ENCODE results near the gene CNTNAP2. TPM values are rescaled to one million over a fixed set of nuclear protein-coding genes. Genes with fewer than 3 reads are reported as not detected.

The CNTNAP2 gene
- total RNA-seq, 2 donors from 2014 or later, result 0.37 TPM; not detected in 1

GRCh38 chr7:146768957-146769356, 652.4 kb downstream of the CNTNAP2 start:
- H3K27me3 Mint-ChIP-seq, result no peaks in the 10 kb centered on the region
- no peaks in the 10 kb centered on the region for H3K9me3 ChIP-seq (ENCODE audit: control insufficient read depth, low read length, poor library complexity, severe bottlenecking)
- H3K4me1 Mint-ChIP-seq, result no peaks in the 10 kb centered on the region
- no peaks in the 10 kb centered on the region for H3K36me3 Mint-ChIP-seq (ENCODE audit: low read depth)
- H3K27ac Mint-ChIP-seq, result no peak overlapping the region
- ATAC-seq (no peak), DNase-seq (no peak)
- no peak overlapping the region for H3K4me3 Mint-ChIP-seq

- Mint-ChIP-seq H3K4me1 (no peaks in the 10 kb centered on the region), H3K27me3 (no peaks in the 10 kb centered on the region)
- no peak for ATAC-seq
Measured at GRCh38 chr7:146772601-146773000, 656.0 kb downstream of the CNTNAP2 start.

GRCh38 chr7:146773506-146773905, 656.9 kb downstream of the CNTNAP2 start:
- Mint-ChIP-seq H3K36me3 (ENCODE audit: low read depth) (no peaks in the 10 kb centered on the region), H3K4me3 (no peak overlapping the region), H3K4me1 (no peaks in the 10 kb centered on the region), H3K27ac (no peak overlapping the region), H3K27me3 (no peaks in the 10 kb centered on the region)
- ATAC-seq, result no peak
- no peak for DNase-seq
- H3K9me3 ChIP-seq (ENCODE audit: control insufficient read depth, low read length, poor library complexity, severe bottlenecking), result no peaks in the 10 kb centered on the region

More at GRCh38 chr7:146772601-146773000, 656.0 kb downstream of the CNTNAP2 start:
- Mint-ChIP-seq H3K27ac (no peak overlapping the region), H3K36me3 (ENCODE audit: low read depth) (no peaks in the 10 kb centered on the region), H3K4me3 (no peak overlapping the region)
- DNase-seq, result no peak
- H3K9me3 ChIP-seq (ENCODE audit: control insufficient read depth, low read length, poor library complexity, severe bottlenecking), result no peaks in the 10 kb centered on the region

- Mint-ChIP-seq H3K36me3 (ENCODE audit: low read depth) (no peaks in the 10 kb centered on the region), H3K27ac (no peak overlapping the region), H3K27me3 (no peaks in the 10 kb centered on the region), H3K4me1 (no peaks in the 10 kb centered on the region), H3K4me3 (no peak overlapping the region)
- no peak for ATAC-seq
- DNase-seq, result no peak
- H3K9me3 ChIP-seq (ENCODE audit: control insufficient read depth, low read length, poor library complexity, severe bottlenecking), result no peaks in the 10 kb centered on the region
Measured at GRCh38 chr7:146781352-146782116, 664.9 kb downstream of the CNTNAP2 start.

- DNase-seq, result no peak
Measured at GRCh38 chr7:146787266-146787665, 670.7 kb downstream of the CNTNAP2 start.

GRCh38 chr7:146788008-146788407, 671.4 kb downstream of the CNTNAP2 start:
- DNase-seq, result no peak
- ATAC-seq, result no peak
- no peaks in the 10 kb centered on the region for H3K4me1 Mint-ChIP-seq
- no peaks in the 10 kb centered on the region for H3K9me3 ChIP-seq (ENCODE audit: control insufficient read depth, low read length, poor library complexity, severe bottlenecking)
- no peak overlapping the region for H3K4me3 Mint-ChIP-seq
- no peaks in the 10 kb centered on the region for H3K27me3 Mint-ChIP-seq
- H3K27ac Mint-ChIP-seq, result no peak overlapping the region
- no peaks in the 10 kb centered on the region for H3K36me3 Mint-ChIP-seq (ENCODE audit: low read depth)

More at GRCh38 chr7:146787266-146787665, 670.7 kb downstream of the CNTNAP2 start:
- no peaks in the 10 kb centered on the region for H3K9me3 ChIP-seq (ENCODE audit: control insufficient read depth, low read length, poor library complexity, severe bottlenecking)
- Mint-ChIP-seq H3K36me3 (ENCODE audit: low read depth) (no peaks in the 10 kb centered on the region), H3K4me1 (no peaks in the 10 kb centered on the region), H3K27ac (no peak overlapping the region), H3K4me3 (no peak overlapping the region), H3K27me3 (no peaks in the 10 kb centered on the region)
- ATAC-seq, result no peak

GRCh38 chr7:146791344-146792285, 675.0 kb downstream of the CNTNAP2 start:
- no peak for ATAC-seq
- no peaks in the 10 kb centered on the region for H3K4me1 Mint-ChIP-seq
- no peak overlapping the region for H3K4me3 Mint-ChIP-seq
- H3K9me3 ChIP-seq (ENCODE audit: control insufficient read depth, low read length, poor library complexity, severe bottlenecking), result no peaks in the 10 kb centered on the region
- no peaks in the 10 kb centered on the region for H3K27me3 Mint-ChIP-seq
- H3K36me3 Mint-ChIP-seq (ENCODE audit: low read depth), result no peaks in the 10 kb centered on the region
- no peak for DNase-seq
- H3K27ac Mint-ChIP-seq, result no peak overlapping the region

- H3K27me3 Mint-ChIP-seq, result no peaks in the 10 kb centered on the region
- H3K4me3 Mint-ChIP-seq, result no peak overlapping the region
- DNase-seq (no peak), ATAC-seq (no peak)
- H3K9me3 ChIP-seq (ENCODE audit: control insufficient read depth, low read length, poor library complexity, severe bottlenecking), result no peaks in the 10 kb centered on the region
- no peaks in the 10 kb centered on the region for H3K4me1 Mint-ChIP-seq
- no peaks in the 10 kb centered on the region for H3K36me3 Mint-ChIP-seq (ENCODE audit: low read depth)
- H3K27ac Mint-ChIP-seq, result no peak overlapping the region
Measured at GRCh38 chr7:146804620-146805019, 688.0 kb downstream of the CNTNAP2 start.

GRCh38 chr7:146805082-146805481, 688.5 kb downstream of the CNTNAP2 start:
- Mint-ChIP-seq H3K36me3 (ENCODE audit: low read depth) (no peaks in the 10 kb centered on the region), H3K27ac (no peak overlapping the region), H3K4me3 (no peak overlapping the region), H3K4me1 (no peaks in the 10 kb centered on the region), H3K27me3 (no peaks in the 10 kb centered on the region)
- DNase-seq (no peak), ATAC-seq (no peak)
- no peaks in the 10 kb centered on the region for H3K9me3 ChIP-seq (ENCODE audit: control insufficient read depth, low read length, poor library complexity, severe bottlenecking)

GRCh38 chr7:146826329-146826728, 709.7 kb downstream of the CNTNAP2 start:
- no peaks in the 10 kb centered on the region for H3K27me3 Mint-ChIP-seq
- no peak for DNase-seq
- no peak overlapping the region for H3K4me3 Mint-ChIP-seq
- ATAC-seq, result no peak
- no peaks in the 10 kb centered on the region for H3K36me3 Mint-ChIP-seq (ENCODE audit: low read depth)
- no peaks in the 10 kb centered on the region for H3K4me1 Mint-ChIP-seq
- H3K27ac Mint-ChIP-seq, result no peak overlapping the region
- H3K9me3 ChIP-seq (ENCODE audit: control insufficient read depth, low read length, poor library complexity, severe bottlenecking), result no peaks in the 10 kb centered on the region

GRCh38 chr7:146830686-146831085, 714.1 kb downstream of the CNTNAP2 start:
- no peak for ATAC-seq
- H3K36me3 Mint-ChIP-seq (ENCODE audit: low read depth), result no peaks in the 10 kb centered on the region

GRCh38 chr7:146831875-146832274, 715.3 kb downstream of the CNTNAP2 start:
- ATAC-seq (no peak), DNase-seq (no peak)
- no peaks in the 10 kb centered on the region for H3K27me3 Mint-ChIP-seq
- no peaks in the 10 kb centered on the region for H3K9me3 ChIP-seq (ENCODE audit: control insufficient read depth, low read length, poor library complexity, severe bottlenecking)
- no peak overlapping the region for H3K4me3 Mint-ChIP-seq
- no peak overlapping the region for H3K27ac Mint-ChIP-seq
- no peaks in the 10 kb centered on the region for H3K36me3 Mint-ChIP-seq (ENCODE audit: low read depth)
- no peaks in the 10 kb centered on the region for H3K4me1 Mint-ChIP-seq

More at GRCh38 chr7:146830686-146831085, 714.1 kb downstream of the CNTNAP2 start:
- Mint-ChIP-seq H3K4me3 (no peak overlapping the region), H3K4me1 (no peaks in the 10 kb centered on the region), H3K27me3 (no peaks in the 10 kb centered on the region), H3K27ac (no peak overlapping the region)
- H3K9me3 ChIP-seq (ENCODE audit: control insufficient read depth, low read length, poor library complexity, severe bottlenecking), result no peaks in the 10 kb centered on the region
- no peak for DNase-seq

- Mint-ChIP-seq H3K4me1 (no peaks in the 10 kb centered on the region), H3K4me3 (no peak overlapping the region), H3K27ac (no peak overlapping the region), H3K36me3 (ENCODE audit: low read depth) (no peaks in the 10 kb centered on the region), H3K27me3 (no peaks in the 10 kb centered on the region)
- DNase-seq (no peak), ATAC-seq (no peak)
- H3K9me3 ChIP-seq (ENCODE audit: control insufficient read depth, low read length, poor library complexity, severe bottlenecking), result no peaks in the 10 kb centered on the region
Measured at GRCh38 chr7:146844405-146844804, 727.8 kb downstream of the CNTNAP2 start.
